HEK293 (cell line): ENCODE results near the gene EEF1A2.

Experiments
- HOXD13 ChIP-seq: sonication (generic); formaldehyde crosslinking; IDR thresholded peaks from 2 replicates; pipeline ENCODE4 v1.8.0; 2022; ENCODE audit warnings: missing genetic modification reagents, borderline replicate concordance
- KLF7 ChIP-seq: fragments of 450-650 bp; formaldehyde crosslinking; IDR thresholded peaks from 2 replicates; pipeline ENCODE4 v1.5.1; 2016; ENCODE audit warnings: missing biosample characterization, missing genetic modification characterization, borderline replicate concordance
- ZBTB10 ChIP-seq: fragments of 450-650 bp; formaldehyde crosslinking; IDR thresholded peaks from 2 replicates; pipeline ENCODE4 v1.5.1; 2016; ENCODE audit warnings: missing biosample characterization, missing genetic modification characterization
- ZBTB21 ChIP-seq: fragments of 450-650 bp; formaldehyde crosslinking; IDR thresholded peaks from 2 replicates; pipeline ENCODE4 v1.5.1; 2017; ENCODE audit warnings: missing biosample characterization, missing genetic modification characterization
- ZBTB49 ChIP-seq: fragments of 450-650 bp; formaldehyde crosslinking; IDR thresholded peaks from 2 replicates; pipeline ENCODE4 v1.5.1; 2016; ENCODE audit warnings: missing biosample characterization, missing genetic modification characterization, low read depth
- ZBTB6 ChIP-seq: fragments of 450-650 bp; formaldehyde crosslinking; IDR thresholded peaks from 2 replicates; pipeline ENCODE4 v1.5.1; 2017; ENCODE audit warnings: missing biosample characterization, missing genetic modification characterization
- ZNF114 ChIP-seq: fragments of 450-650 bp; formaldehyde crosslinking; IDR thresholded peaks from 2 replicates; pipeline ENCODE4 v1.5.0; 2017; ENCODE audit warnings: missing biosample characterization, missing genetic modification characterization
- ZNF155 ChIP-seq: fragments of 450-650 bp; formaldehyde crosslinking; IDR thresholded peaks from 2 replicates; pipeline ENCODE4 v1.5.1; 2016; ENCODE audit warnings: missing biosample characterization, missing genetic modification characterization
- ZNF174 ChIP-seq: fragments of 450-650 bp; formaldehyde crosslinking; IDR thresholded peaks from 2 replicates; pipeline ENCODE4 v1.5.0; 2017; ENCODE audit warnings: missing biosample characterization, mild to moderate bottlenecking, missing genetic modification characterization
- ZNF391 ChIP-seq: fragments of 450-650 bp; formaldehyde crosslinking; IDR thresholded peaks from 2 replicates; pipeline ENCODE4 v1.5.1; 2016; ENCODE audit warnings: low read depth, missing biosample characterization, missing genetic modification characterization, borderline replicate concordance
- ZNF513 ChIP-seq: fragments of 450-650 bp; IDR thresholded peaks from 2 replicates; pipeline ENCODE4 v1.5.1; 2018; ENCODE audit warnings: missing biosample characterization, missing genetic modification characterization
- ZNF623 ChIP-seq: fragments of 450-650 bp; formaldehyde crosslinking; IDR thresholded peaks from 2 replicates; pipeline ENCODE4 v1.5.1; 2016; ENCODE audit warnings: missing biosample characterization, missing genetic modification characterization
- ZNF670 ChIP-seq: fragments of 450-650 bp; formaldehyde crosslinking; IDR thresholded peaks from 2 replicates; pipeline ENCODE4 v1.5.1; 2016; ENCODE audit warnings: missing biosample characterization, missing genetic modification characterization, low read depth
- ZNF747 ChIP-seq: fragments of 450-650 bp; formaldehyde crosslinking; IDR thresholded peaks from 2 replicates; pipeline ENCODE4 v1.5.1; 2016; ENCODE audit warnings: missing biosample characterization, missing genetic modification characterization
- ZSCAN4 ChIP-seq: fragments of 450-650 bp; formaldehyde crosslinking; IDR thresholded peaks from 2 replicates; pipeline ENCODE4 v1.5.1; 2017; ENCODE audit warnings: missing biosample characterization, missing genetic modification characterization
- TF ChIP-seq, protein P1 (sequence below): fragments of 450-650 bp; formaldehyde crosslinking; IDR thresholded peaks from 2 replicates; pipeline ENCODE4 v1.5.1; 2016; ENCODE audit warnings: missing biosample characterization, missing genetic modification characterization
- TF ChIP-seq, protein P2 (sequence below): fragments of 450-650 bp; formaldehyde crosslinking; IDR thresholded peaks from 2 replicates; pipeline ENCODE4 v1.5.1; 2016; ENCODE audit warnings: missing biosample characterization, missing genetic modification characterization
- TF ChIP-seq, protein P3 (sequence below): fragments of 450-650 bp; formaldehyde crosslinking; IDR thresholded peaks from 2 replicates; pipeline ENCODE4 v1.5.1; 2017; ENCODE audit warnings: missing biosample characterization, missing genetic modification characterization
- TF ChIP-seq, protein P4 (sequence below): fragments of 450-650 bp; formaldehyde crosslinking; IDR thresholded peaks from 2 replicates; pipeline ENCODE4 v1.5.1; 2016; ENCODE audit warnings: missing biosample characterization, missing genetic modification characterization

EEF1A2 gene

DNA sequence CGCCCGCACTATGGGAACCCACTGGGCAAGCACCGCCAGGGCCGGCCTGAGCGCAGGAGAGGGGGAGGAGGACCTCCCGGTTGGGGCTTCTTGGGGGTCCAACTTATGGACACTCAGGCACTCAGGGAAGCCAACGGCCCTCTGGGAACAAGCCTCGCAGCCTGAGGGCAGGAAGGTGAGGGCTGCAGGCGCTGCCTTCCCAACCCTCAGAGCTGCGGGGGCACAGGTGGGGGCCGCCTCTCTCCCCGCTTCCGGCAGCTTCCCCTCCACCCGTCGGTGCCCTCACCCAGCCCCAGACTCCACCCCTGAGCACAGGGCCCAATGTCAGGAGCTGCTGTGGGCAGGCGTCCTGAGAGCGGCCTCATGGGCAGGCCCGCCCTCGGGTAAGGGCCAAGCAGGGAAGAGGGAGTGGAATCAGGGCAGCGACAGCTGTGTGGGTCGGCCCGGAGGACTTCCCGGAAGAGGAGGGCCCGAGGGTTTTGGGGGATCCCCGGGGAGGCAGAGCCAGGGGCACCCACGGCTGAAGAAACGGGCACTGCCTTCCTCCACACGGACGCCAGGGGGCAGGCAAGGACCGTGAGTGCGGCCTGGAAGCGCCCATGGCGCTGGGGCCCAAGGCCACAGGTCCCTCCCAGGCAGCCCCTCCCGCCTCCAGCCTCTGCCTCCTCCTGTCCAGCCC, 38.8 kb upstream of the EEF1A2 start (continued):
- TF ChIP-seq ZBTB49 (tag by site-specific recombination) = no peak
- TF ChIP-seq ZBTB6 (tag by site-specific recombination) = no peak
- TF ChIP-seq ZSCAN4 (tag by site-specific recombination) = 0 out of 2 replicates have a peak, but pooled peaks have one; percentile 33
- TF ChIP-seq ZNF623 (tag by site-specific recombination) = 0 out of 2 replicates have a peak, but pooled peaks have one; percentile 20
- TF ChIP-seq, protein P1, sequence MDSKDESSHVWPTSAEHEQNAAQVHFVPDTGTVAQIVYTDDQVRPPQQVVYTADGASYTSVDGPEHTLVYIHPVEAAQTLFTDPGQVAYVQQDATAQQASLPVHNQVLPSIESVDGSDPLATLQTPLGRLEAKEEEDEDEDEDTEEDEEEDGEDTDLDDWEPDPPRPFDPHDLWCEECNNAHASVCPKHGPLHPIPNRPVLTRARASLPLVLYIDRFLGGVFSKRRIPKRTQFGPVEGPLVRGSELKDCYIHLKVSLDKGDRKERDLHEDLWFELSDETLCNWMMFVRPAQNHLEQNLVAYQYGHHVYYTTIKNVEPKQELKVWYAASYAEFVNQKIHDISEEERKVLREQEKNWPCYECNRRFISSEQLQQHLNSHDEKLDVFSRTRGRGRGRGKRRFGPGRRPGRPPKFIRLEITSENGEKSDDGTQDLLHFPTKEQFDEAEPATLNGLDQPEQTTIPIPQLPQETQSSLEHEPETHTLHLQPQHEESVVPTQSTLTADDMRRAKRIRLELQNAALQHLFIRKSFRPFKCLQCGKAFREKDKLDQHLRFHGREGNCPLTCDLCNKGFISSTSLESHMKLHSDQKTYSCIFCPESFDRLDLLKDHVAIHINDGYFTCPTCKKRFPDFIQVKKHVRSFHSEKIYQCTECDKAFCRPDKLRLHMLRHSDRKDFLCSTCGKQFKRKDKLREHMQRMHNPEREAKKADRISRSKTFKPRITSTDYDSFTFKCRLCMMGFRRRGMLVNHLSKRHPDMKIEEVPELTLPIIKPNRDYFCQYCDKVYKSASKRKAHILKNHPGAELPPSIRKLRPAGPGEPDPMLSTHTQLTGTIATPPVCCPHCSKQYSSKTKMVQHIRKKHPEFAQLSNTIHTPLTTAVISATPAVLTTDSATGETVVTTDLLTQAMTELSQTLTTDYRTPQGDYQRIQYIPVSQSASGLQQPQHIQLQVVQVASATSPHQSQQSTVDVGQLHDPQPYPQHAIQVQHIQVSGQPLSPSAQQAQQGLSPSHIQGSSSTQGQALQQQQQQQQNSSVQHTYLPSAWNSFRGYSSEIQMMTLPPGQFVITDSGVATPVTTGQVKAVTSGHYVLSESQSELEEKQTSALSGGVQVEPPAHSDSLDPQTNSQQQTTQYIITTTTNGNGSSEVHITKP (tag by site-specific recombination) = peak; percentile 75
- peak; percentile 79; the same call in 1 of the 2 replicates for TF ChIP-seq KLF7
- TF ChIP-seq ZNF670 = no peak
- TF ChIP-seq, protein P2, sequence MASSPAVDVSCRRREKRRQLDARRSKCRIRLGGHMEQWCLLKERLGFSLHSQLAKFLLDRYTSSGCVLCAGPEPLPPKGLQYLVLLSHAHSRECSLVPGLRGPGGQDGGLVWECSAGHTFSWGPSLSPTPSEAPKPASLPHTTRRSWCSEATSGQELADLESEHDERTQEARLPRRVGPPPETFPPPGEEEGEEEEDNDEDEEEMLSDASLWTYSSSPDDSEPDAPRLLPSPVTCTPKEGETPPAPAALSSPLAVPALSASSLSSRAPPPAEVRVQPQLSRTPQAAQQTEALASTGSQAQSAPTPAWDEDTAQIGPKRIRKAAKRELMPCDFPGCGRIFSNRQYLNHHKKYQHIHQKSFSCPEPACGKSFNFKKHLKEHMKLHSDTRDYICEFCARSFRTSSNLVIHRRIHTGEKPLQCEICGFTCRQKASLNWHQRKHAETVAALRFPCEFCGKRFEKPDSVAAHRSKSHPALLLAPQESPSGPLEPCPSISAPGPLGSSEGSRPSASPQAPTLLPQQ (tag by site-specific recombination) = peak; percentile 81
- no peak for TF ChIP-seq HOXD13 (CRISPR knock-in tag)
- TF ChIP-seq ZNF391 (tag by site-specific recombination) = peak; percentile 89
- TF ChIP-seq, protein P3, sequence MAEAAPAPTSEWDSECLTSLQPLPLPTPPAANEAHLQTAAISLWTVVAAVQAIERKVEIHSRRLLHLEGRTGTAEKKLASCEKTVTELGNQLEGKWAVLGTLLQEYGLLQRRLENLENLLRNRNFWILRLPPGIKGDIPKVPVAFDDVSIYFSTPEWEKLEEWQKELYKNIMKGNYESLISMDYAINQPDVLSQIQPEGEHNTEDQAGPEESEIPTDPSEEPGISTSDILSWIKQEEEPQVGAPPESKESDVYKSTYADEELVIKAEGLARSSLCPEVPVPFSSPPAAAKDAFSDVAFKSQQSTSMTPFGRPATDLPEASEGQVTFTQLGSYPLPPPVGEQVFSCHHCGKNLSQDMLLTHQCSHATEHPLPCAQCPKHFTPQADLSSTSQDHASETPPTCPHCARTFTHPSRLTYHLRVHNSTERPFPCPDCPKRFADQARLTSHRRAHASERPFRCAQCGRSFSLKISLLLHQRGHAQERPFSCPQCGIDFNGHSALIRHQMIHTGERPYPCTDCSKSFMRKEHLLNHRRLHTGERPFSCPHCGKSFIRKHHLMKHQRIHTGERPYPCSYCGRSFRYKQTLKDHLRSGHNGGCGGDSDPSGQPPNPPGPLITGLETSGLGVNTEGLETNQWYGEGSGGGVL = peak; percentile 96
- TF ChIP-seq, protein P4, sequence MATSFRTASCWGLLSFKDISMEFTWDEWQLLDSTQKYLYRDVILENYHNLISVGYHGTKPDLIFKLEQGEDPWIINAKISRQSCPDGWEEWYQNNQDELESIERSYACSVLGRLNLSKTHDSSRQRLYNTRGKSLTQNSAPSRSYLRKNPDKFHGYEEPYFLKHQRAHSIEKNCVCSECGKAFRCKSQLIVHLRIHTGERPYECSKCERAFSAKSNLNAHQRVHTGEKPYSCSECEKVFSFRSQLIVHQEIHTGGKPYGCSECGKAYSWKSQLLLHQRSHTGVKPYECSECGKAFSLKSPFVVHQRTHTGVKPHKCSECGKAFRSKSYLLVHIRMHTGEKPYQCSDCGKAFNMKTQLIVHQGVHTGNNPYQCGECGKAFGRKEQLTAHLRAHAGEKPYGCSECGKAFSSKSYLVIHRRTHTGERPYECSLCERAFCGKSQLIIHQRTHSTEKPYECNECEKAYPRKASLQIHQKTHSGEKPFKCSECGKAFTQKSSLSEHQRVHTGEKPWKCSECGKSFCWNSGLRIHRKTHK (tag by site-specific recombination) = no peak
- TF ChIP-seq ZNF155 = no peak
- TF ChIP-seq ZNF747 (tag by site-specific recombination) = no peak
- TF ChIP-seq ZNF513 = no peak
- TF ChIP-seq ZNF174 = no peak
- TF ChIP-seq ZBTB10 (tag by site-specific recombination) = peak; percentile 99
- TF ChIP-seq ZNF114 (tag by site-specific recombination) = no peak
- no peak for TF ChIP-seq ZBTB21 (tag by site-specific recombination)
